Amniotic stem cell (primary cell): ENCODE measurements around the gene EXOC6B.
A peak's percentile ranks its signal among the peaks of the same experiment; 100 is the strongest.
"Not testable (repeated sequence)": the region's sequence is repeated elsewhere in the genome, so short reads cannot be mapped to it uniquely, and the experiment has no call there.

Experiments used
- DNase-seq: peaks from one replicate; lab custom pipeline; 2025; lab: John Stamatoyannopoulos, UW

The EXOC6B gene

GRCh38 chr2:72544554-72544953 is 281.3 kb downstream of the EXOC6B start:
- no peak for DNase-seq

- DNase-seq: no peak
Observed at GRCh38 chr2:72543497-72544216, 282.2 kb downstream of the EXOC6B start.

- DNase-seq: no peak
Observed at GRCh38 chr2:72539071-72539552, 286.7 kb downstream of the EXOC6B start.

GRCh38 chr2:72538486-72538885 is 287.3 kb downstream of the EXOC6B start:
- DNase-seq: no peak

- not testable (repeated sequence) for DNase-seq
Observed at GRCh38 chr2:72535586-72535985, 290.2 kb downstream of the EXOC6B start.

- DNase-seq: no peak
Observed at GRCh38 chr2:72533765-72534164, 292.1 kb downstream of the EXOC6B start.

GRCh38 chr2:72527424-72527823 is 298.4 kb downstream of the EXOC6B start:
- no peak for DNase-seq

GRCh38 chr2:72526623-72527022 is 299.2 kb downstream of the EXOC6B start:
- DNase-seq: no peak

- no peak for DNase-seq
Observed at GRCh38 chr2:72524071-72524470, 301.8 kb downstream of the EXOC6B start.

- DNase-seq: no peak
Observed at GRCh38 chr2:72515696-72516095, 310.1 kb downstream of the EXOC6B start.

- no peak for DNase-seq
Observed at GRCh38 chr2:72513011-72513410, 312.8 kb downstream of the EXOC6B start.

GRCh38 chr2:72512376-72512775 is 313.5 kb downstream of the EXOC6B start:
- DNase-seq: no peak

GRCh38 chr2:72511906-72512305 is 313.9 kb downstream of the EXOC6B start:
- DNase-seq: no peak

- no peak for DNase-seq
Observed at GRCh38 chr2:72497763-72498162, 328.1 kb downstream of the EXOC6B start.

GRCh38 chr2:72496479-72496878 is 329.4 kb downstream of the EXOC6B start:
- no peak for DNase-seq

GRCh38 chr2:72494392-72494791 is 331.4 kb downstream of the EXOC6B start:
- DNase-seq: peak; percentile 4

- not testable (repeated sequence) for DNase-seq
Observed at GRCh38 chr2:72484622-72485021, 341.2 kb downstream of the EXOC6B start.

- DNase-seq: no peak
Observed at GRCh38 chr2:72483346-72483745, 342.5 kb downstream of the EXOC6B start.

GRCh38 chr2:72475246-72475645 is 350.6 kb downstream of the EXOC6B start:
- no peak for DNase-seq

- peak; percentile 29 for DNase-seq
Observed at GRCh38 chr2:72457801-72458516, 367.9 kb downstream of the EXOC6B start.

- DNase-seq: no peak
Observed at GRCh38 chr2:72454189-72454588, 371.6 kb downstream of the EXOC6B start.

GRCh38 chr2:72442270-72442669 is 383.6 kb downstream of the EXOC6B start:
- DNase-seq: no peak

- no peak for DNase-seq
Observed at GRCh38 chr2:72439892-72440291, 385.9 kb downstream of the EXOC6B start.
